NCI-H526 treated with DMSO at 0.1 percent for 48 hours (cell line): ENCODE data around the gene DTYMK.
"Not testable (repeated sequence)": the region's sequence is repeated elsewhere in the genome, so short reads cannot be mapped to it uniquely, and the experiment has no call there.

Source experiments
- DNase-seq: peaks from one replicate; lab custom pipeline; 2025; lab: John Stamatoyannopoulos, UW

DTYMK gene

DNA sequence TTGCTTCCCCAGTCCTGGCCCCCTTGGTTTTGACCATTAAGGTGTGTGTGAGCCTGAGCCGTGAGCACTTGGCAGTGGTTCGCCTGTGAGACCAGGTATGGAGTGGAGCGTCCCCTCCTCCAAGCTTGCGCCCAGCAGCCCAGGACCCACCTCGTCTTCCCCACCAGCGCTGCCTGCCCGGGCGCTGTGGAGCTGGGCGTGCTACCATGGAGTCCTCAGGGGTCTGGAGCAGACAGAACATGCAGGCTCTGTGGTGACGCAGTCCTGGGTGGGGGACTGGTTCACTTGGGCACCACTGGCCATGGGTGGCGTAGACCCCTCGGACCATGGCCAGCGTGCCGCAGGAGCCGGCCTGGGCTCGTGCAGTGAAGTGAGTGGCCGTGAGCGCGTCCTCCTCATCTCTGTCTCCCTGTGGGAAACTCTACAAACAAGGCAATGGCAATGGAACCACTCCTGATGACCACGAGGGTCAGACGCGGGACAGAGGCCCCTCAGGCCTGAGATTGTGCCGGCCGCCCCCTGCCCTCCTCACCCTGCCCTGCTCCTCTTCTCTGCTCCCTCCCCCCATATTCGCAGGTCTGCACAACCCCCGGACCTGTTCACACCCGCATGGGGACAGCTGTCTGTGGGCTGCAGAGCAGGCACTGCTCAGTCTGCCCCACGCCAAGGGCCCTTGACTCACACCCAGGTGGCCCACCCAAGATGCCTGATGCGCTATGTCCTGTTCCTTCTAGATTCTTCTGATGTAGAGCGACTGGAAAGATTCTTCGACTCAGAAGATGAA, 15.0 kb downstream of the DTYMK start:
- no peak for DNase-seq

- no peak for DNase-seq
Measured at GRCh38 chr2:241670333-241671110, 16.1 kb downstream of the DTYMK start.

DNA sequence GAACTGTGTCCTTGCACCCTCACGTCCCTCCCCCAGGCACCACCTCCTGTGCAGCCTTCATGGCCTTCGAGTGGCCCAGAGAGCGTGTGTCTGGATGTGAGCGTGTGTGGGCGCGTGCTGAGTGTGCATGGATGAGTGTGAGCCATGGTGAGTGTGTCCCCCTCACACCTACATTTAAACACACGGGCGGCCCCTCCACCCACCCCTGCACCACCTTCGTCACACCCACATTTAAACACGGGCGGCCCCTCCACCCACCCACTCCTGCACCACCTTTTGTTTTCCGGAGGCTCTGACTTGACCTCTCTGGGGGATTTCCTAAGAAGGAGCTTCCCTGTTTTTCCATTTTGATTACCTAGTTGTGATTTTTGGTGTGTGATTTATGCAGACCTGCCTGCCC, 17.8 kb downstream of the DTYMK start:
- no peak for DNase-seq

DNA sequence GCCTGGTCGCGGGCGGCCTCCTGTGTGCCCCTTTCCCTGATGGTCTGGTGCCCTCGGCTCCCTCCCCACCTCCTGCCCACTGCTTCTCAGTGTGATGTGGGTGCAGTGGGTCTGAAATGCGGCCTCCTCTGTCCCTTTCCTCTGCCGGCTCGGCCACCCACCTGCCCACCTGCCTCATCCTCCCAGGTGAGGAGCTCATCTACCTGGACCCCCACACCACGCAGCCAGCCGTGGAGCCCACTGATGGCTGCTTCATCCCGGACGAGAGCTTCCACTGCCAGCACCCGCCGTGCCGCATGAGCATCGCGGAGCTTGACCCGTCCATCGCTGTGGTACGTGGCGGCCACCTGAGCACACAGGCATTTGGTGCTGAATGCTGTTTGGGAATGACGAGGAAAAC, 18.3 kb downstream of the DTYMK start:
- DNase-seq: no peak

DNA sequence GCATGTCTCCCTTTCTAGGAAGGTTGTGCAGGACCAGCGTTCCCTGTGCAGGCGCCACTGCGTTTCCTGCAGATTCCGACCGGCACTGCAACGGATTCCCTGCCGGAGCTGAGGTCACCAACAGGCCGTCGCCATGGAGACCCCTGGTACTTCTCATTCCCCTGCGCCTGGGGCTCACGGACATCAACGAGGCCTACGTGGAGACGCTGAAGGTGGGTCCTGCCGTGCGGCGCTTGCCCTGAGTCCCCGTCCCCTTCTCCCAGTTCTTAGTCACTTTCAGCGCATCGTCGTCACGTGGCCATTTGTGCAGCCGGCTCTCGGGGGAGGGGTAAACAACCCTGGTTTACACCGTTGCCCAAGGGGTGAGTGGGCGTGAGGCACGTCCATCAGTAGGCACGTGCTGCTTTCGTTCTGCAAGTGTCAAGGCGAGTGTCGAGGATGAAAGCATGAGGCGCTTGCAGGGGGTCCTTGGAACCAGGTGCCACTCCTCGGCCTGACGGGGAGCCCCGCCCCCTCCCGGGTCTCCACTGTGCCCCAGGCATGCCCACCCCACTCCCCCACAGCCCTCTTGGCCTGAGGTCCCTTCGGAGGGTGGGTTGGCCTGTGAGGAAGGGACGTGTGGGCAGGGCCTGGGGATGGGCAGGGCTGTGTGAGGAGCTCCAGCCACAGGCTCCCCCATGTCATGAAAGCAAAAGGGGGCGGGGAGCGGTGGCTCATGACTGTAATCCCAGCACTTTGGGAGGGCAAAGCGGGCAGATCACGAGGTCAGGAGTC, 19.8 kb downstream of the DTYMK start:
- DNase-seq: peak; percentile 22

- DNase-seq: no peak
Measured at GRCh38 chr2:241665731-241666440, 20.7 kb downstream of the DTYMK start.

DNA sequence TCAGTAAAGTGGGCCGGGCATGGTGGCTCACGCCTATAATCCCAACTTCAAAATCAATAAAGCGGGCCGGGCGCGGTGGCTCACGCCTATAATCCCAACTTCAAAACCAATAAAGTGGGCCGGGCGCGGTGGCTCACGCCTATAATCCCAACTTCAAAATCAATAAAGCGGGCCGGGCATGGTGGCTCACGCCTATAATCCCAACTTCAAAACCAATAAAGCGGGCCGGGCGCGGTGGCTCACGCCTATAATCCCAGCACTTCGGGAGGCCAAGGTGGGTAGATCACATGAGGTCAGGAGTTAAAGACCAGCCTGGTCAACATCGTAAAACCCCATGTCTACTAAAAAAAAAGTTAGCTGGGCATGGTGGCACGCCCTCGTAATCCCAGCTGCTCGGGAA, 23.9 kb downstream of the DTYMK start:
- not testable (repeated sequence) for DNase-seq

DNA sequence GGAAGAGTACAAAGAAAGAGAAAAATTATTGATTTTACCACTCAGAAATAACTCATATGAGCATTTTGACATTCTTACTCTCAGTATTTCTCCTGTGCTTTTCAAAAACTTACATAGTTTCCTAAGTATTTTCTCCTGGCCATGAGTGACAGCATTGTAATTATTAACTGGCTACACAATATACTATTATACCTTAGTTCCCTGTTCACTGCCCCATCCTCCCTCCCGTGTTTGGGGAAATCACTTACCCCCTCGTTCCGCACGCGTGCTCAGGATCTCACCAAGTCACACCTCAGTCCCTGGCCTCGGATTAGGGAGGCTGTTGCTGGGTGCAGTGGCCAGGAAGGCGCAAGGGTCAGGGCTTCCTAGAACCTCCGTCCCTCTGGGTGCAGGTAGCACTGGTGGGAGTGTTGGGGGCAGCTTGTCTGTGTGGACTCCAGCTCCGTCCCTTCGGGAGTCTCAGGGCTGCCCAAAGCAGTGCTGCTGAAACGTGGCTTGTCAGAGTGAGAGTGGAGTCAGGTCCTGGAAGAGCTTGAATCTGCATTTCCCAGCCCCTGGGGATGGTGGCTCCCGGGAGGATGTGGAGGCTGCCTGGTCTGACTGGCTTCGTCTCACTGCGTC, 25.9 kb downstream of the DTYMK start:
- DNase-seq: no peak

DNA sequence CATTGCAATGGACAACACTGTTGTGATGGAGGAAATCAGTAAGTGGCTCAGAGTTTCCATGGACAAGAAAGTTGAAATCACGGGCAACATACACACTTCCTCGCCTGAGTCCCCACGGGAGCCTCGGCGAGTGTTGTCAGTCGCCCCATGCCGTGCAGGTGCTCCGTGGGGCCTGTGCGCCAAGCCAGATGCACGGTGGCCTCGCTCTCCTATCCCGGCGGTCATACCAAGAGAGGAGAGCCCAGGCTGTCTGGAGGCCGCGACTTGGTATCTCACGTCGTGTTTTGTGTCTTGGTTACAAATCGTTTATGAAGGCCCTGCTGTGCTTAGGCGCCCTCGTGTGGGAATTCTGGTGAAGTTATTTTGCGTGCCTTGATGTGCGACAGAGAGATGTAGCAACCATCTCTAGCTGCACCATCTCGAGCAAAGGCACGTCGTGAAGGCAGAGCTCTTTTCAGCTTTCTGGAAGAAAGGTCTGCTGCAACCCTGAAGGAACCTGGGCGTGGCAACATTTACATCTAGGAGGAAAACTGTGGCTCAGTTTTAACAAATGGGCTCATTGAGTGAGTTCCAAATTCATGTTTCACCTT, 27.4 kb downstream of the DTYMK start:
- DNase-seq: peak; percentile 43

DNA sequence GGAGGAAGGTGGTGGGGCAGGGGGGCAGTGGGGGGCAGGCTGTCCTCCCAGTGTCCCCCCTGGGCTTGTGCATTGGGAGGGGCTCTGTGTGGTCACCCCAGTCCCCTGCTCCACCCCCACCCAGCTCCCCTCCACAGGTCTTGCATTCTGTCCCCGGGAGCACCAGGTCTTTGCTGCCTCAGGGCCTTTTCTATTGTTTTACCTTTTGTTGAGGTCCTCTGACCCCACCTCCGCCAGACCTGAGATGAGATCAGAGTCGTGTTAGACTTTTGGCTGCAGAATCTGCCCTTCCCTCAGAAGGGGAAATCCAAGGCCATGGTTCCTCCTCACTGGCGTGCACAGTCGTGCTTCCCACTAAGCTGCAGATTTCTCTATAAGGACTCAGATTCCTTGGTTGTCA, 28.3 kb downstream of the DTYMK start:
- no peak for DNase-seq

DNA sequence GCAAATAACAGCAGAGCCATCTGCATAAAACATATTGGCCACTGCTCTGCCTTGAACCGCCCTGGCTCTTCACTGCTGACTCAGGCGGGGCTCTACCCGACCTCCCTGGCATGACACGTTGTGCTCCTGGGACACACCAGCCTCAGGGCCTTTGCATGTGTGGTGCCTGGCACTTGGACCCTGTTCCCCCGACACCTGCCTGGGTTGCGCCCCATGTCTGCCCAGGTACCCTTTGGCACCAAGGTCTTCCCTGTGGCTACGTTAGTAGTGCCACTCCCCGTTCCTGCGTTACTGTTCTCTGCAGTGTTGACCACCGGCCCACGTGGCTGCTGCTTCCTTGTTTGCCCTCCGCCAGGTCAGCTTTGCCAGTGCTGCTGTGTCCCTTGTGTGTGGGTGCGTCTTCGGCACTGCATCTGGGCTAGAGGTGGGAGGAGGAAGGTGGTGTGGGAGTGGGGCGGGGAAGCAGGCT, 28.8 kb downstream of the DTYMK start:
- DNase-seq: no peak

- DNase-seq: no peak
Measured at GRCh38 chr2:241656190-241656741, 30.3 kb downstream of the DTYMK start.

GRCh38 chr2:241655516-241656189, 31.0 kb downstream of the DTYMK start:
- DNase-seq: no peak

DNA sequence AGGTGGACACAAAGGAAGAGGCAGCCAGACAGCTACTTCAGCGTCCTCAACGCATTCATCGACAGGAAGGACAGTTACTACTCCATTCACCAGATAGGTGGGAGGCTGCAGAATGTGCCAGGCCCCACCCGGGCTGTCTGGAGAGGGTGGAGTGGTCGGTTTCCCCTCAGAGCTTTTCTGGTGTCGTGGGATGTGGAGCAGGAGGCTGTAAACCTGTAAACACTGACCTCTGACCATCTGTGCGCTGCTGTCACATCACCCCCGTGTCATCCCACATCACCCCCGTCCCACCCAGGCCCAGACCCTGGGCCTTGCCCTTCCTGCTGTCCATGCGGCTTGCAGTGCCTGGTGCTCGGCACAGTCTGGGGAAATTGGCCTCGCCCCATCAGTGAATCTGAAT, 32.1 kb downstream of the DTYMK start:
- DNase-seq: no peak

- DNase-seq: no peak
Measured at GRCh38 chr2:241653210-241653750, 33.3 kb downstream of the DTYMK start.

DNA sequence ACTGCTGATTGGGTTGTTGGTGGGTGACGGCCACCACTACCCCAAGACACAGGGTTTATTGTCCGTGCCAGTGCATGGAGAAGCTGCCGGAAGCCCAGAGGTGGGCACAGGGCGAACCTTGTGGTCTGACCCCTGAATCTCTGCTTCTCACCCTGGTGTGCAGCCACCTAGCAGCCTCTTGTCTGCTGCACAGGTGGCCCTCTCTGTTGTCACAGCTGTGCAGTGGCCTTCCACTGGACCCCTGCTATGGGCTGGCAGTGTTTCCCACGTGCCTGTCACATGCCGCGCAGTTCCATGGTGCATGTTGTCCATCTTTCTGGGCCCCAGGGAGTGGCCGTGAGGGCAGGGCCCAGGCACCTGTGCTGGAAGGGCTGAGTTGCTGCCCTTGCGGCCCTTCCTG, 33.9 kb downstream of the DTYMK start:
- DNase-seq: no peak

GRCh38 chr2:241652142-241652541, 34.5 kb downstream of the DTYMK start:
- DNase-seq: no peak

GRCh38 chr2:241649927-241650326, 36.7 kb downstream of the DTYMK start:
- no peak for DNase-seq

GRCh38 chr2:241649404-241649803, 37.2 kb downstream of the DTYMK start:
- no peak for DNase-seq

- no peak for DNase-seq
Measured at GRCh38 chr2:241648453-241648852, 38.2 kb downstream of the DTYMK start.
